NCI-H524 (cell line): ENCODE results near the gene LDLRAD4.
A peak's percentile ranks its signal among the peaks of the same experiment; 100 is the strongest.

Experiments used
- DNase-seq, 2 experiments: peaks; one replicate each; lab custom pipeline; 2025; lab: John Stamatoyannopoulos, UW

LDLRAD4 gene

GRCh38 chr18:13229001-13229671, 10.6 kb downstream of the LDLRAD4 start:
- no peak for DNase-seq

- DNase-seq: no peak
These were observed 12.6 kb downstream of the LDLRAD4 start for GRCh38 chr18:13231151-13231550.

- no peak for DNase-seq
These were observed 13.7 kb downstream of the LDLRAD4 start for GRCh38 chr18:13232086-13232917.

- DNase-seq: no peak
These were observed 14.6 kb downstream of the LDLRAD4 start for GRCh38 chr18:13232971-13233786.

GRCh38 chr18:13233787-13234783, 15.5 kb downstream of the LDLRAD4 start:
- DNase-seq: no peak

GRCh38 chr18:13235421-13235831, 16.9 kb downstream of the LDLRAD4 start:
- DNase-seq: no peak

- DNase-seq: peak; percentile 26 to 54
These were observed 17.4 kb downstream of the LDLRAD4 start for GRCh38 chr18:13235981-13236380.

- DNase-seq: no peak
These were observed 17.9 kb downstream of the LDLRAD4 start for GRCh38 chr18:13236411-13236810.

- no peak for DNase-seq
These were observed 18.5 kb downstream of the LDLRAD4 start for GRCh38 chr18:13237073-13237472.

GRCh38 chr18:13237641-13238040, 19.1 kb downstream of the LDLRAD4 start:
- DNase-seq: no peak

- peak; percentile 56 to 76 for DNase-seq
These were observed 20.8 kb downstream of the LDLRAD4 start for GRCh38 chr18:13239171-13239956.

- DNase-seq: no peak
These were observed 21.6 kb downstream of the LDLRAD4 start for GRCh38 chr18:13240060-13240725.

GRCh38 chr18:13241083-13241892, 22.7 kb downstream of the LDLRAD4 start:
- no peak for DNase-seq

GRCh38 chr18:13241893-13242175, 23.3 kb downstream of the LDLRAD4 start:
- no peak for DNase-seq

- peak; percentile 64 to 79 for DNase-seq
These were observed 24.2 kb downstream of the LDLRAD4 start for GRCh38 chr18:13242797-13243196.

GRCh38 chr18:13243363-13243762, 24.8 kb downstream of the LDLRAD4 start:
- no peak for DNase-seq

- DNase-seq: no peak
These were observed 25.6 kb downstream of the LDLRAD4 start for GRCh38 chr18:13244135-13244534.

GRCh38 chr18:13245481-13246000, 27.0 kb downstream of the LDLRAD4 start:
- DNase-seq: peak; percentile 9 to 55

GRCh38 chr18:13246121-13246520, 27.6 kb downstream of the LDLRAD4 start:
- no peak for DNase-seq
